Right hindlimb (tissue), 1 donor: Measurements from ENCODE around the gene PTPN9.
A peak's percentile ranks its signal among the peaks of the same experiment; 100 is the strongest.
"Not testable (repeated sequence)": the region's sequence is repeated elsewhere in the genome, so short reads cannot be mapped to it uniquely, and the experiment has no call there.

Experiments used
- DNase-seq: peaks from one replicate; pipeline ENCODE4 v3.0.0-alpha.2; 2018

PTPN9 gene

GRCh38 chr15:75452865-75453702, 126.0 kb downstream of the PTPN9 start:
- DNase-seq: peak; percentile 73

DNA sequence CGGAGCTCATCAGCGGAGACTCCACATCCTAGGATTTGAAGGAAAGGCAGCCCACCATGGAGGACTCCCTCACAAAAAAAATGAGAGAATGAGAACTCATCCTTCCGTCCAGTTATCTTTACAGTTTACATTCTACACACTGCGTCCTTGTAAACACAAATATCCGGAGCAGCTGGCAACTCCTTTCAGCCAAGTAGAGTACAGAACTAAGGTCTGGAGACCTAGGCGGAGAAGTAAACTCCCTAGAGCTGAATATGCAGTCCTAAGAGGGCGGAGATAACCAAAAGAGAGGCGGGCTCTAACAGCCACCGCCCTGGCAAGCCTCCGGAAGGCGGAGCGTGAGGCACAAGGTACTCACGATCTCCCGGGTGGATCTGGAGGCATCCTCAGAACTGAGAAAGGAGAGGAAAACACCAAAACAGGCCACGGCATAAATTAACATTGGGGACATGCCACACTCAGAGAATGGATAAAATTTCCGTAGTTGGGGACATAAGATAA, 126.7 kb downstream of the PTPN9 start:
- DNase-seq: peak; percentile 88

GRCh38 chr15:75451674-75452363, 127.3 kb downstream of the PTPN9 start, which contains the start of gene SIN3A:
Gene SIN3A, minus strand, starts transcription at chr15:75451690. Its CDS starts 21,315 bp downstream, at chr15:75430375.
- peak; percentile 100 for DNase-seq

GRCh38 chr15:75451202-75451673, 127.9 kb downstream of the PTPN9 start:
- DNase-seq: no peak

DNA sequence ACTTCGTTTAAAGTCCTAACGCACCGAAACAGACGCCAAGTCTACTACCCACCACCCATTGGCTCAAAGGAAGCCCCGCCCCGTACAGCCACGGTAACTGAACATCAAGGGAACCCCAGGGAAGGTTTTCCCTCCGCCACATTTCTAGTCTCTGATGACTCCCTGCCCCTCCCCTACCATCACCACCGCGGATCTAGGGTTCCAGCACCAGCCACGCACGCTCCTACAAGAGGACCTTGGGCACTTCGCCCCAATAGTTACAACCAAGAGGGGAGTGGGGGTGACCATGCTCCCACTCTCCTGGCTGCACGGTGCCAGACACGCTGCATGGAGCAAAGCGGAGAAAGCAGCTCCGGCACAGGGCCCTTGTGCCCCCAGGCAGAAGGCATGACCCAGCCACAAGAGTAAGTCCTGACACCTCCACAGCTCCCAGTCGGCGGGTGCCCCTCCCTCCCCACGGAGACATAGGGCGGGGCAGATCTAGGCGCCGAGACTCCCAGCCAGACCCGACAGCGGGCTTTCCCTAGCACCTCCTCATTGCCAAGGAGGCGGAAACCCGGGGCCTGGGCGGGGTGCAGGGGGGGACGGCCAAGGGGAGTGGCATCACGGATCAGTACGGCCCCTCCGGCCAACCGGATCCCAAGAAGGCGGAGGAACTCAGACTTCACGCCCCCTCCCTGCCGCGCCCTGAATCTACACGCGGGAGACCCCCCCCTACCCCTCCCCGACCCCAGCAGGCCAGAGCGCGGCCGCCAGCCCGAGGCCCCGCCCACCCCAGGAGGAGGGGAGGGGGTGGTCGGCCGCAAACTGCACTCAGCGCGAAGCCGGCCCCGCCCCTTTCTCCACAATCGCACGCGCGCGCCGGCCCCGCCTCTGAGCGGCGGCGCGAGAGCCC, 128.6 kb downstream of the PTPN9 start:
- DNase-seq: peak; percentile 99

DNA sequence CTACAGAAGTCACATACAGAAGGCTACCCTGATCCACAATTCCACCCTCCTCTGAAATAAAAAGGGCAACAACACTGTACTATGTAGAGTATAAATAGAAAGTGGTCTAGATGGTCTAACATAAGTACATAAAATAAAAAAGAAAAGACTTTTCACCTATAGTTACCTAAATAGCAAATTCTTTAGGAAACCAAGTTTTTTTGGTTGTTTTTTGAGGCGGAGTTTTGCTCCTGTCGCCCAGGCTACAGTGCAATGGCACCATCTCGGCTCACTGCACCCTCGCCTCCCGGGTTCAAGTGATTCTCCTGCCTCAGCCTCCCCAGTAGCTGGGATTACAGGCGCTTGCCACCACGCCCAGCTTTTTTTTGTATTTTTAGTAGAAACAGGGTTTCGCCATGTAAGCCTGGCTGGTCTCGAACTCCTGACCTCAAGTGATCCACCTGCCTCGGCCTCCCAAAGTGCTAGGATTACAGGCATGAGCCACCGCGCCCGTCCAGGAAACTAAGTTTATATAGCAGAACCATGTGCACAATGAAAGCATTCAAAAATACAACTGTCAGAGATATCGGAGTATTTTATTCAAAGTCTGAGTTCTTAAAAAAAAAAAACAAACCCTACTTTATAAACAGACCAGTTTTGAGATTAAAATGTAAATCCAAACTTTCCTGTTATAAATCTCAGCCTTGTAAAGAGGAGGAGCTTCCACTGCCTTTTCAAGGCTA, 129.4 kb downstream of the PTPN9 start:
- no peak for DNase-seq

- DNase-seq: not testable (repeated sequence)
Measured at GRCh38 chr15:75448171-75448570, 130.9 kb downstream of the PTPN9 start.

- DNase-seq: no peak
Measured at GRCh38 chr15:75446151-75446550, 133.0 kb downstream of the PTPN9 start.

GRCh38 chr15:75445324-75445723, 133.8 kb downstream of the PTPN9 start:
- DNase-seq: not testable (repeated sequence)

- not testable (repeated sequence) for DNase-seq
Measured at GRCh38 chr15:75443972-75444453, 135.1 kb downstream of the PTPN9 start.

DNA sequence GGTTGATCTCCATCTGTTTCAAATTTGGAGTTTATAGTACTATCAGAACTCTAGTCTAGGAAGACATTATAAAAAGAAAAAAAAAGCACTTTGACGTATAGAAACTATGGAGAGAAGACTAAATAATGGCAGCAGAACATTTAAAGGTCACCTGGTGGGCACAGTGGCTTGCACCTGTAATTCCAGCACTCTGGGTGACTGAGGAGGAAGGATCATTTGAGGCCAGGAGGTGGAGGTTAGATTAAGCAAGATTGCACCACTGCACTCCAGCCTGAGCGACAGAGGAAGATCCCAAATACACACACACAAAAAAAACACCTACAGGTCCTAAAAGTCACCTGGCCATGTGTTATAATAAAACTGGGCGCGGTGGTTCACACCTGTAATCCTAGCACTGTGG, 141.4 kb downstream of the PTPN9 start:
- no peak for DNase-seq

- DNase-seq: no peak
Measured at GRCh38 chr15:75436881-75437280, 142.2 kb downstream of the PTPN9 start.

DNA sequence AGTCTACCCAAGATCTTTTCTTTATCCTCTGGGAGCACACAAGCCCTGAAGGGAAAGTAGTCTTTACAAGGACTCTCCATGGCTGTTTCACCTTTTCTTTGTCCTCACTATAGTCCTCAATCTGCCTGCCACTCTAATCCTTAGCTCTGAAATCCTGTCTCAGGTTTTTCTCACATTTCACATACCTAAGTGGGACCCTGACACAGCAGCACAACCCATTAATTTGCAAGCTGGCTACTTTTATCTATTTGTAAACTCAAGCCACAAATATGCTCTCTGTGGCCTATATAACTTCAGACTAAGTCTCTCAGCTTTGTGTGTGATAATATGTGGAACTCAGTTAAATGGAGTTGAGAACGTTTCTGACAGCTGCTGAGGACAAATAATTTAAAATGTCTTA, 147.4 kb downstream of the PTPN9 start:
- no peak for DNase-seq

DNA sequence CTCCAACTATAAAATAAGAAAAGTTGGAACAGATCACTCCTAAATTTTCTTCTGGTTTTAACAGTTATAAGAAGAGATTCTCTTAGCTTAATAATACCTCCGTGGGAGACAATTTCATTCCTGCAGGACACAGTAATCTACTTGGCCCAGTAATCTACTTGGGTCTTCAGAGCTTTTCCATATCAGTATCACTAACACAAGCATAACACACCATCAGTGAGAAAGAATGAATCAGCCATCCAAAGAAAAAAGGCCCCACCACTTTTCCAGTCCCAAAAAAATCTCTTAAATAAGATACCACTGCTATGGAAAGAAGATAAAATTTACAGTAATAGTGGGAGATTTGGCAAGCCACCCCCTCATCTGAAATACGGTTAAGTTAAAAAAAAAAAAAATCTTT, 147.8 kb downstream of the PTPN9 start:
- no peak for DNase-seq

GRCh38 chr15:75430259-75430658, 148.9 kb downstream of the PTPN9 start:
- DNase-seq: no peak

GRCh38 chr15:75428152-75428551, 151.0 kb downstream of the PTPN9 start:
- DNase-seq: no peak

DNA sequence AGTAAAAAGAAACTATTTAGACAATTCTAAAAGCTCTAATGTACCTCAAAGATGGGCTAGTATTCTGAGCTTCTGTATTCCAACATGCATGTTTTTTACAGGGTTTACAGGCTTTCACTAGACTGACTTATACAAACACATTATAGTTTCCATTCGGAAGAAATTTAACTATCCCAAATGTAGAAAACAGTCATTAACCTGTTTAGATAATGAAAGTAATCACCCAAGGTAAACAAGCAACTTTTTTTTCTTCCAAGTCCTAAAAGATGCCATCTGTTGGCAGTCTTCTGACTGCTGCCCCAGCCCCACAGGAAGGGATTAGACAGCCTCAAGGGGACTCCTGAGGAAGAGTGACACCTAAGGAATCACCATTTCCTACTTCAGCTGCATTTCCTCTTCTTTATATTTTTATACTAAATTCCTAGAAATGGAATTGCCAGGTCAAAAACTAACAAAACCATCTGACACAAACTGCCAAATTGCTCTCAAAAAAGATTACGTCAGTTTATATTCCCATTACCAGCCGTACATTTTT, 153.1 kb downstream of the PTPN9 start:
- DNase-seq: no peak

DNA sequence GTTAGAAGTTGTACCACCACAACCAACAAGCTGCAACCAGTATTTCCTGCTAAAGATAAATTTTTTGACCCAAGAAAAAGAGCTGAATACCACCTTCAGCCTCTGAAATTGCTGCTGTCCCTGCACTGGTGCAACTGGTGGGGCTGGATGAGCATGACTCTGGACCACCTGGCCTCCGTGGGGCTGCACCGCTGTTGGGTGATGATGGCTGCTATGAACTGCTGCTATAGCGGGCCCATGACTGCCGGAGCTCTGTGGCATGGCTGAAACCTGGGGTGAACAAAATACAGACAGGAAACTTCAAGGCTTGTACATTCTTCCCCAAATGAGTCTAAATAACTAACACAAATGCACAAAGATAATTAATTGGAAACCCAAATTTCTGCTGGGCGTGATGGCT, 156.6 kb downstream of the PTPN9 start:
- DNase-seq: no peak

GRCh38 chr15:75420698-75421097, 158.4 kb downstream of the PTPN9 start:
- no peak for DNase-seq

DNA sequence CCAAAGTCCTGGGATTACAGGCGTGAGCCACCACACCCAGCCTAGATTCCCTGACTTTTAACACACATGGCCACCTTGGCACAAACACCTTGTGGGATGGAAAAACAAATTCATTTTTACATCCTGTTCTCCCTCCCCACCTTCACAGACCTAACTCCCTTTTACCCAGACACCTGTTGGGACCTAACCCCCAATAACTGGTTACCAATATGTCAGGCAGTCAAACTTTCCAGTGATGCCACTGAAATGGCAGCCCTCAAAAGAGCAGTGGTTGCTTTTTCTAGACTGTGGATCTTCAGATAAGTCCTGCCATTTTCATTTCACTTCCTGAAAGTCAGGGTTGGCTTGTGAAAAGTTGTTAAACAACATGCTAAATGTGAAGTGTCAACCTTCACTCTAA, 162.5 kb downstream of the PTPN9 start:
- no peak for DNase-seq
